Lower leg skin (tissue), 4 donors: ENCODE measurements around the gene DDI1. TPM values are rescaled to one million over a fixed set of nuclear protein-coding genes. Genes with fewer than 3 reads are reported as not detected.
"Not testable (repeated sequence)": the region's sequence is repeated elsewhere in the genome, so short reads cannot be mapped to it uniquely, and the experiment has no call there.

ENCODE experiments used
- DNase-seq, 2 donors: peaks; one replicate each; pipeline ENCODE4 v3.0.0-alpha.2; 2019; ENCODE audit warnings: low spot score in 2 of 2
- H3K4me3 ChIP-seq: fragments of 200-600 bp; sonication (generic); 2 replicates; pipeline ENCODE4 v1.5.1; 2017; ENCODE audit warnings: mild to moderate bottlenecking, low read depth; ENCODE audit not compliant: poor library complexity, severe bottlenecking
- CTCF ChIP-seq, 3 donors: fragments of 450-650 bp; IDR thresholded peaks; one replicate each; pipeline ENCODE4 v1.5.1; 2016; ENCODE audit warnings: antibody characterized with exemption in 3 of 3, mild to moderate bottlenecking in 3 of 3, moderate library complexity in 2 of 3
- POLR2A ChIP-seq, 2 donors: fragments of 450-650 bp; IDR thresholded peaks; one replicate each; pipeline ENCODE4 v1.6.1; 2016 to 2017; ENCODE audit warnings: antibody characterized with exemption in 2 of 2, mild to moderate bottlenecking in 1 of 2, moderate library complexity in 1 of 2
- WGBS, 2 donors: methylation state at CpG; one replicate each; pipeline ENCODE4 v1.1.5; 2018; 5-methylcytosine and 5-hydroxymethylcytosine counted together
- intact Hi-C: fragments of 100-400 bp; cut with DNase I; formaldehyde crosslinking; loops from one replicate; pipeline ENCODE4 v1.15.0; 2023; ENCODE audit warnings: low total_unique reads
- total RNA-seq, 4 donors: library from RNA; depleted of rRNA; stranded (reverse); fragments of >200 nt; gene quantifications; one replicate each; pipeline ENCODE4 v1.1.0, GENCODE V29; 2016

DDI1 gene
- total RNA-seq, 4 donors from 2014 or later: not detected

DNA sequence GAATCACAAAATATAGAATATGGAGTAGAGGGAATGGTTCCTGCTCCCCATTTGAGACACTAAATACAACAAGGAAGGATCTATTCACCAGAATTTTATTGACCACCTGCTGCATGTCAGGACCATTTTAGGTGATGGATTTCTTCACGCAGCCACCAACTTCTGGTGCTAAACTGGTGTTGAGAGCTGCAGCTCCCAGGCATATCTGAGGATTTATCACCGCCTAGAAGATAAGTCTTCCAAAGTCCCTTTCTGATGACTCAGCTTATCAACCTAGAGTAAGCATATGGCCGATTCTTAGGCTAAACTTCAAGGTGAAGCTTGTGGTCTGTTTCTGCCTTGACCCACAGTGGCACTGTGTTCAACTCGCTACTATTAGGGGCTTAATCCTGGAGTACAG is 6.7 kb downstream of the DDI1 start:
- H3K4me3 ChIP-seq: no peak overlapping the region
- WGBS, 2 donors: 83 to 89% methylated on average over 4 of the region's 4 CpGs
- no peak for DNase-seq
- intact Hi-C loops: no loop called here
- TF ChIP-seq POLR2A (IDR thresholded peaks at IDR 0.05) (no peak), CTCF (IDR thresholded peaks at IDR 0.05) (no peak)

GRCh38 chr11:104043678-104044239 is 7.3 kb downstream of the DDI1 start:
- DNase-seq: no peak
- 92% methylated on average over 6 of the region's 6 CpGs for WGBS, 2 donors
- intact Hi-C loops: no loop called here
- TF ChIP-seq CTCF (IDR thresholded peaks at IDR 0.05): no peak
- TF ChIP-seq POLR2A (IDR thresholded peaks at IDR 0.05): no peak
- no peak overlapping the region for H3K4me3 ChIP-seq

GRCh38 chr11:104046331-104046730 is 9.9 kb downstream of the DDI1 start:
- no peak for DNase-seq
- TF ChIP-seq CTCF (IDR thresholded peaks at IDR 0.05): no peak
- TF ChIP-seq POLR2A (IDR thresholded peaks at IDR 0.05): no peak
- intact Hi-C loops: no loop called here
- 90 to 92% methylated on average over 2 of the region's 2 CpGs for WGBS, 2 donors
- no peak overlapping the region for H3K4me3 ChIP-seq

GRCh38 chr11:104046858-104047257 is 10.4 kb downstream of the DDI1 start:
- intact Hi-C loops, H3K4me3 ChIP-seq, DNase-seq: not testable (repeated sequence)
- WGBS, 2 donors: 91% methylated on average over 3 of the region's 3 CpGs

GRCh38 chr11:104049116-104049515 is 12.7 kb downstream of the DDI1 start:
- no peak for DNase-seq
- intact Hi-C loops: no loop called here
- TF ChIP-seq POLR2A (IDR thresholded peaks at IDR 0.05): no peak
- TF ChIP-seq CTCF (IDR thresholded peaks at IDR 0.05): no peak
- 80 to 83% methylated on average over 4 of the region's 4 CpGs for WGBS, 2 donors
- H3K4me3 ChIP-seq: no peak overlapping the region

DNA sequence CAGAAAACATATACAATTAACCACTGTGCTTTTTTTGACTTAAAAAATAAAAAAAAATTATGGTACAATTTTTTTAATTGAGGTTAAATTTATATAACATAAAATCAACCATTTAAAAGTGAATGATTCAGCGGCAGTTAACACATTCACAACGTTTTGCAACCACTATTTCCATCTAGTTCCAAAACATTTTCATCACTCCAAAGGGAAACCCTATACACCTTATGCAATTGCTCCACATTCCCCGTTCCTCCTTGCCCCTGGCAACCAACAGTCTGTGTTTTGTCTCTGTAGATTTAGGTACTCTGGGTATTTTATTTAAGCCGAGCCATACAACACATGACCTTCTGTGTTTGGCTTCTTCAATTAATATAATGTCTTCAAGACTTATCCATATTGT is 15.3 kb downstream of the DDI1 start:
- intact Hi-C loops: no loop called here
- TF ChIP-seq POLR2A (IDR thresholded peaks at IDR 0.05) (no peak), CTCF (IDR thresholded peaks at IDR 0.05) (no peak)
- DNase-seq: no peak
- H3K4me3 ChIP-seq: no peak overlapping the region
- WGBS, 2 donors: 68 to 79% methylated on average over 4 of the region's 4 CpGs
